K562 (cell line): ENCODE data around the gene PMEPA1. TPM values are rescaled to one million over a fixed set of nuclear protein-coding genes. Genes with fewer than 3 reads are reported as not detected.

Experiments used
- ATAC-seq: fragments of 200-7000 bp; cut with Tn5 transposase; 3 replicates; pipeline ENCODE4 v1.9.1; 2020; ENCODE audit warnings: moderate library complexity
- BruUV-seq: library from RNA; stranded (reverse); fragments of 400-500 nt; replicated peaks from 2 replicates; lab custom pipeline; 2021; lab: Mats Ljungman, UMichigan
- CTCF ChIA-PET: fragments of 300-600 bp; formaldehyde crosslinking; extraction: SDS; loops from one replicate; lab custom pipeline; 2021; ENCODE audit warnings: low intra/inter-chr PET ratio; lab: Yijun Ruan, JAX
- POLR2A ChIA-PET: fragments of 300-600, 350-650 bp; sonication (Branson Sonifier 250); formaldehyde crosslinking; extraction: SDS; loops from one replicate; lab custom pipeline; 2021; ENCODE audit warnings: antibody characterized with exemption, inconsistent platforms; lab: Yijun Ruan, JAX
- DNase-seq, 4 experiments: peaks; one replicate each; pipeline versions ENCODE4 v3.0.0 to v3.0.0-alpha.2; 2011 to 2018; ENCODE audit warnings: low spot score in 3 of 4, mixed read lengths in 3 of 4; ENCODE audit errors: extremely low read depth in 1 of 4
- FAIRE-seq: peaks from 2 replicates; lab custom pipeline; 2011; peaks lifted over from hg19 to GRCh38; lab: Jason Lieb, UNC
- H2AFZ ChIP-seq: 2 replicates; pipeline ENCODE4 v1.6.0; 2011; ENCODE audit warnings: low read depth, low read length, control low read depth, inconsistent platforms
- H3K27ac ChIP-seq: fragments of 200-600 bp; 3 replicates; pipeline ENCODE4 v1.8.0; 2011; ENCODE audit warnings: low read depth, mild to moderate bottlenecking, control low read depth, inconsistent platforms, low read length, moderate library complexity, mixed read lengths; ENCODE audit errors: extremely low read depth
- H3K27me3 ChIP-seq, 2 experiments: fragments of 300-600 bp in 1 of 2; 2 replicates in 1 of 2; 3 replicates in 1 of 2; pipeline versions ENCODE4 v1.6.0 to v1.8.0; 2011; ENCODE audit warnings: inconsistent platforms in 2 of 2, low read length in 2 of 2, mild to moderate bottlenecking in 1 of 2, mixed read lengths in 1 of 2, moderate library complexity in 1 of 2; ENCODE audit not compliant: control insufficient read depth in 2 of 2, insufficient read depth in 2 of 2
- H3K36me3 ChIP-seq: fragments of 300-600 bp; 3 replicates; pipeline ENCODE4 v1.8.0; 2011; ENCODE audit warnings: mild to moderate bottlenecking, low read length, inconsistent platforms; ENCODE audit not compliant: control insufficient read depth, insufficient read depth
- H3K4me1 ChIP-seq, 2 experiments: fragments of 200-600 bp in 1 of 2; replicated peaks in 1 of 2; 2 replicates in 1 of 2; 3 replicates in 1 of 2; pipeline versions ENCODE4 v1.5.1 to v1.8.0; 2011; ENCODE audit warnings: inconsistent platforms in 2 of 2, low read length in 2 of 2, mild to moderate bottlenecking in 1 of 2, mixed read lengths in 1 of 2, moderate library complexity in 1 of 2; ENCODE audit not compliant: control insufficient read depth in 2 of 2, insufficient read depth in 2 of 2
- H3K4me2 ChIP-seq: 2 replicates; pipeline ENCODE4 v1.6.1; 2011; ENCODE audit warnings: low read length, control low read depth, inconsistent platforms, mixed read lengths; ENCODE audit not compliant: insufficient read depth
- H3K4me3 ChIP-seq: fragments of 200-600 bp; sonication (generic), shearing (Covaris generic); 2 replicates; pipeline ENCODE4 v1.5.1; 2016; ENCODE audit warnings: control low read depth, inconsistent platforms
- H3K79me2 ChIP-seq: fragments of 200-600 bp; 3 replicates; pipeline ENCODE4 v1.8.0; 2011; ENCODE audit warnings: low read length, inconsistent platforms; ENCODE audit not compliant: control insufficient read depth, insufficient read depth
- H3K9ac ChIP-seq, 2 experiments: 2 replicates each; pipeline versions ENCODE4 v1.6.0 to v1.6.1; 2011; ENCODE audit warnings: low read depth in 2 of 2, low read length in 2 of 2, control low read depth in 1 of 2, inconsistent platforms in 1 of 2, mild to moderate bottlenecking in 1 of 2, mixed read lengths in 1 of 2; ENCODE audit not compliant: insufficient read depth in 1 of 2
- H3K9me1 ChIP-seq: one replicate; pipeline ENCODE4 v1.6.0; 2011; ENCODE audit warnings: inconsistent platforms, mild to moderate bottlenecking, low read length, moderate library complexity; ENCODE audit not compliant: control insufficient read depth, insufficient read depth
- H3K9me3 ChIP-seq: replicated peaks from 2 replicates; pipeline ENCODE4 v1.5.1; 2011; ENCODE audit warnings: low read depth, low read length, inconsistent platforms; ENCODE audit not compliant: control insufficient read depth, insufficient read depth
- H4K20me1 ChIP-seq: replicated peaks from 2 replicates; pipeline ENCODE4 v1.6.1; 2011; ENCODE audit warnings: low read length, inconsistent platforms, mixed read lengths; ENCODE audit not compliant: control insufficient read depth, insufficient read depth
- BCL6 ChIP-seq: fragments of 250-450 bp; sonication (Bioruptor Pico); IDR thresholded peaks from 2 replicates; pipeline ENCODE4 v1.4.0; 2020
- CHD4 ChIP-seq: fragments of 200-600 bp; sonication (generic); IDR thresholded peaks from 3 replicates; pipeline ENCODE4 v1.6.1; 2012; ENCODE audit warnings: low read depth, mild to moderate bottlenecking, mixed read lengths, low read length, inconsistent platforms; ENCODE audit not compliant: insufficient read depth, insufficient replicate concordance, poor library complexity, severe bottlenecking
- HEY1 ChIP-seq: fragments of 250-450 bp; sonication (Bioruptor Pico); IDR thresholded peaks from 2 replicates; pipeline ENCODE4 v1.5.0; 2020; ENCODE audit warnings: mild to moderate bottlenecking, moderate library complexity, borderline replicate concordance
- HMGN3 ChIP-seq: IDR thresholded peaks from 2 replicates; pipeline ENCODE4 v1.6.1; 2011; ENCODE audit warnings: borderline replicate concordance, low read depth, mild to moderate bottlenecking, mixed read lengths, low read length; ENCODE audit not compliant: insufficient read length; ENCODE audit errors: extremely low read depth
- TARDBP ChIP-seq: fragments of 450-650 bp; IDR thresholded peaks from 2 replicates; pipeline ENCODE4 v1.6.1; 2016
- ZFP1 ChIP-seq: fragments of 450-650 bp; formaldehyde crosslinking; IDR thresholded peaks from 2 replicates; pipeline ENCODE4 v1.4.0; 2020; ENCODE audit warnings: mild to moderate bottlenecking, mixed read lengths
- ZZZ3 ChIP-seq: fragments of 450-650 bp; IDR thresholded peaks from 2 replicates; pipeline ENCODE4 v1.6.1; 2016; ENCODE audit warnings: antibody characterized with exemption, mild to moderate bottlenecking, moderate library complexity
- WGBS: fragments of 100-300 bp; shearing (Covaris generic); methylation state at CpG from one replicate; pipeline ENCODE4 v1.1.6; 2016; ENCODE audit warnings: low coverage, mixed read lengths; ENCODE audit not compliant: insufficient coverage; ENCODE audit errors: missing lambda C conversion rate; 5-methylcytosine and 5-hydroxymethylcytosine counted together
- in situ Hi-C: fragments of 300-500 bp; cut with MboI; formaldehyde crosslinking; loops from 4 replicates; pipeline ENCODE4 v1.15.0; 2018; ENCODE audit warnings: inconsistent platforms, mixed read lengths
- intact Hi-C: fragments of 100-400 bp; cut with micrococcal nuclease; formaldehyde crosslinking; loops from 2 replicates; pipeline ENCODE4 v1.14.2; 2022
- polyA plus RNA-seq, 8 experiments: library from polyadenylated mRNA; depleted of rRNA in 4 of 8; stranded (reverse) in 5 of 8; unstranded in 3 of 8; fragments of >200 nt; fragmentation: Nextera tagmentation in 2 of 8; fragmentation: Illumina TruSeq in 1 of 8; extraction: Ambion mirVana in 2 of 8; extraction: Trizol in 1 of 8; gene quantifications; 2 replicates each; pipeline versions ENCODE4 v1.2.1 to v1.2.3, GENCODE V29; 2011 to 2014; ENCODE audit warnings: inconsistent platforms in 1 of 8, missing spikeins in 1 of 8
- total RNA-seq, 7 experiments: library from RNA; depleted of rRNA in 6 of 7; stranded (reverse); fragments of >200 nt in 6 of 7; fragmentation: Illumina TruSeq in 2 of 7; extraction: Trizol in 2 of 7; gene quantifications; 2 replicates each; pipeline versions ENCODE4 v1.2.1 to v1.2.3, GENCODE V29; 2011 to 2021; ENCODE audit warnings: low replicate concordance in 1 of 7
- TF ChIP-seq, protein P1 (sequence below): sonication (generic); IDR thresholded peaks from 2 replicates; pipeline ENCODE4 v1.6.1; 2016
- TF ChIP-seq, protein P2 (sequence below): fragments of 150-350 bp; IDR thresholded peaks from 2 replicates; pipeline ENCODE4 v1.6.1; 2014; ENCODE audit warnings: low read depth, mild to moderate bottlenecking, low read length, borderline replicate concordance

Gene PMEPA1
- total and polyA plus RNA-seq, 9 of the 15 experiments (the other 6 are each of a cell fraction or from before 2014, with no cell fraction given): 0.16 TPM; not detected in 8

DNA sequence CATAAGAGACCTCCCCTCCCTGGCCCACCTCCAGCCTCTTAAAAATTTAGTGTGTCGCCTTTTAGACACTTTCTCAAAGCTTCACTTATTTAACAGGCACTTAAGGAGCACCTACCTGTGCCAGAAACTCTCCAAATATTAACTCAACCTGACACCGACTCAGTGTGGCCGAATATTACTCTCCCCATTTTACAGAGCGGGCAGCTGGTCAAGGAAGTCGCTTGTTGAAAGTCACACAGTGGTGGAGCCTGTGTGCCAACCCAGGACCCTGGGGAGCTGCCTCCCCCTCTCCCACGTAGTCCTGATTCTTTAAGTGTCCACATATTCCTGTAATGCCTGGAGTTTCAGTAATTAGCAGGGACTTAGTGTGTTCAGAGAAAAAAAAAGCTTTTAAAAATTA lies 1.0 kb upstream of the PMEPA1 start:
- WGBS: under 1% methylated on average over 6 of the region's 6 CpGs
- in situ Hi-C loops (no loop called here), intact Hi-C loops (no loop called here)
- ATAC-seq (no peak), DNase-seq (no peak), FAIRE-seq (no peak)
- Histone ChIP-seq H3K4me1 (peaks cover 0 to 21% of the 10 kb centered on the region in 2 experiments; a peak in 2 of 5 replicates), H4K20me1 (peaks cover 19% of the 10 kb centered on the region), H3K79me2 (no peaks in the 10 kb centered on the region), H2AFZ (no peak overlapping the region), H3K27ac (no peak overlapping the region), H3K4me2 (no peak overlapping the region), H3K9me1 (no peaks in the 10 kb centered on the region), H3K9ac (no peak overlapping the region), H3K9me3 (no peaks in the 10 kb centered on the region), H3K4me3 (no peak overlapping the region), H3K36me3 (no peaks in the 10 kb centered on the region), H3K27me3 (peaks cover 47 to 78% of the 10 kb centered on the region in 2 experiments)
- POLR2A ChIA-PET: interaction anchor here (0.6 to 1.0 kb wide), 3 partner anchors 8 to 235 kb away, joined by 3 read pairs; no protein-coding TSS in a partner anchor
- TF ChIP-seq HMGN3 (no peak), TARDBP (no peak)
- BruUV-seq: no TSS peak
- CTCF ChIA-PET: no interaction called here

DNA sequence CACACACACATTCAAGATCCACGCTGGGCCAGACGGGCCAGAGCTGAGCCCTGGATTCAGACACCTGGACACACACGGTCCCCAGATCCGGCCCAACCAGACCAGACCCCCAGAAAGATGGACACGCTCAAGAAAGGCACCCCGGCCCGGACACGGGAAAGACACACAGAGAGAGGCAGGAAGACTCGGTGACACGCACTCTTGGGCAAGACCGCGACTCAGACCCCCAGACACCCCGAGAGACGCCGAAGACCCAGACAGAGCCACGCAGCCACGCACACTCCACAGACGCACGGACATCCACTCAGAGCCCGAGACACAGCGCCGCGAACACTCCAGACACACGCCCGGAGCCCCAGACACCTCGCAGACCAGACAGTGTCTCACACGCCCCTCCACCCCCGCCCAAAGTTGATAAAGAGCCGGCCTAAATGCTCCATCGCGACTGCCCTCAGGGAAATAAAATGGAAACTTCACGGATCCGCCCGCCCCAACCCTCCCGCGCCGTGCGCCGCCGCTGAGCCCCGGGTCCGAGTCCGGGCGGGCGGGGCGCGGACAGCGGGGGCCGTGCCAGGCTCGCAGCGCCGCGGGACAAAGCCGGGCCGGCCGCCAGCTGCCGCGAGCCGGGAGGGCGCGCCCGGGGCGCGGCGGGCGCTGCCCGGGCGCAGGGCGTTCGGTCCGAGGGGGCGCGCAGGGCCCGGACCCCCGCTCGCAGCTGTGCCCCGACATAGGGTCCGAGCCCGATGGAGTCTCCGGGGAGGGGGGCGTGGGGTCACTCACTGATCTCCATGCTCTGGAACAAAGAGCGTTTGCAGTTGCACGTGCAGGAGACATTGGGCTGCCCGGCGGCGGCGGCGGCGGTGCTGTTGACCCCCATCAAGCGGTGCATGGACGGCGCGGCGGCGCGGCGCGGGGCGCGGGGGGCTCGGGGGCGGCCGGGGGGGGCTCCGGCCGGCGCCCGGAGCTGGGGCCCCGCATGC lies 831 bp downstream of the PMEPA1 start:
- Histone ChIP-seq H3K9ac (no peak overlapping the region), H3K4me2 (no peak overlapping the region), H3K9me3 (no peaks in the 10 kb centered on the region), H3K79me2 (no peaks in the 10 kb centered on the region), H4K20me1 (peaks cover 15% of the 10 kb centered on the region), H2AFZ (no peak overlapping the region), H3K36me3 (no peaks in the 10 kb centered on the region), H3K27me3 (peaks cover 59 to 81% of the 10 kb centered on the region in 2 experiments), H3K27ac (no peak overlapping the region), H3K9me1 (no peaks in the 10 kb centered on the region), H3K4me3 (no peak overlapping the region), H3K4me1 (peaks cover 0 to 21% of the 10 kb centered on the region in 2 experiments; a peak in 2 of 5 replicates)
- FAIRE-seq: no peak
- no TSS peak for BruUV-seq
- peak in 1 of 4 experiments; percentile 30 for DNase-seq
- POLR2A ChIA-PET: interaction anchor here (0.6 to 0.9 kb wide), 2 partner anchors 13 to 46 kb away, joined by 3 read pairs; no protein-coding TSS in a partner anchor
- WGBS: 18% methylated on average over 26 of the region's 108 CpGs
- in situ Hi-C loops (no loop called here), intact Hi-C loops (no loop called here)
- CTCF ChIA-PET: no interaction called here
- no peak for ATAC-seq
- TF ChIP-seq ZZZ3 (no peak), ZFP1 (no peak), CHD4 (no peak), HEY1 (CRISPR knock-in tag) (no peak), BCL6 (no peak)
- TF ChIP-seq, protein P1, sequence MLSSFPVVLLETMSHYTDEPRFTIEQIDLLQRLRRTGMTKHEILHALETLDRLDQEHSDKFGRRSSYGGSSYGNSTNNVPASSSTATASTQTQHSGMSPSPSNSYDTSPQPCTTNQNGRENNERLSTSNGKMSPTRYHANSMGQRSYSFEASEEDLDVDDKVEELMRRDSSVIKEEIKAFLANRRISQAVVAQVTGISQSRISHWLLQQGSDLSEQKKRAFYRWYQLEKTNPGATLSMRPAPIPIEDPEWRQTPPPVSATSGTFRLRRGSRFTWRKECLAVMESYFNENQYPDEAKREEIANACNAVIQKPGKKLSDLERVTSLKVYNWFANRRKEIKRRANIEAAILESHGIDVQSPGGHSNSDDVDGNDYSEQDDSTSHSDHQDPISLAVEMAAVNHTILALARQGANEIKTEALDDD: no peak
- TF ChIP-seq, protein P2, sequence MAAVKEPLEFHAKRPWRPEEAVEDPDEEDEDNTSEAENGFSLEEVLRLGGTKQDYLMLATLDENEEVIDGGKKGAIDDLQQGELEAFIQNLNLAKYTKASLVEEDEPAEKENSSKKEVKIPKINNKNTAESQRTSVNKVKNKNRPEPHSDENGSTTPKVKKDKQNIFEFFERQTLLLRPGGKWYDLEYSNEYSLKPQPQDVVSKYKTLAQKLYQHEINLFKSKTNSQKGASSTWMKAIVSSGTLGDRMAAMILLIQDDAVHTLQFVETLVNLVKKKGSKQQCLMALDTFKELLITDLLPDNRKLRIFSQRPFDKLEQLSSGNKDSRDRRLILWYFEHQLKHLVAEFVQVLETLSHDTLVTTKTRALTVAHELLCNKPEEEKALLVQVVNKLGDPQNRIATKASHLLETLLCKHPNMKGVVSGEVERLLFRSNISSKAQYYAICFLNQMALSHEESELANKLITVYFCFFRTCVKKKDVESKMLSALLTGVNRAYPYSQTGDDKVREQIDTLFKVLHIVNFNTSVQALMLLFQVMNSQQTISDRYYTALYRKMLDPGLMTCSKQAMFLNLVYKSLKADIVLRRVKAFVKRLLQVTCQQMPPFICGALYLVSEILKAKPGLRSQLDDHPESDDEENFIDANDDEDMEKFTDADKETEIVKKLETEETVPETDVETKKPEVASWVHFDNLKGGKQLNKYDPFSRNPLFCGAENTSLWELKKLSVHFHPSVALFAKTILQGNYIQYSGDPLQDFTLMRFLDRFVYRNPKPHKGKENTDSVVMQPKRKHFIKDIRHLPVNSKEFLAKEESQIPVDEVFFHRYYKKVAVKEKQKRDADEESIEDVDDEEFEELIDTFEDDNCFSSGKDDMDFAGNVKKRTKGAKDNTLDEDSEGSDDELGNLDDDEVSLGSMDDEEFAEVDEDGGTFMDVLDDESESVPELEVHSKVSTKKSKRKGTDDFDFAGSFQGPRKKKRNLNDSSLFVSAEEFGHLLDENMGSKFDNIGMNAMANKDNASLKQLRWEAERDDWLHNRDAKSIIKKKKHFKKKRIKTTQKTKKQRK: no peak
